Stimulated activated CD8-positive, alpha-beta memory T cell treated with anti-CD3 and anti-CD28 coated beads, Interleukin-4, amount 100 ng/mL, for 48 hours (primary cell): Measurements from ENCODE around the gene IGSF21.

Source experiments
- DNase-seq: peaks from one replicate; pipeline ENCODE4 v3.0.0-alpha.2; 2020

IGSF21 gene

DNA sequence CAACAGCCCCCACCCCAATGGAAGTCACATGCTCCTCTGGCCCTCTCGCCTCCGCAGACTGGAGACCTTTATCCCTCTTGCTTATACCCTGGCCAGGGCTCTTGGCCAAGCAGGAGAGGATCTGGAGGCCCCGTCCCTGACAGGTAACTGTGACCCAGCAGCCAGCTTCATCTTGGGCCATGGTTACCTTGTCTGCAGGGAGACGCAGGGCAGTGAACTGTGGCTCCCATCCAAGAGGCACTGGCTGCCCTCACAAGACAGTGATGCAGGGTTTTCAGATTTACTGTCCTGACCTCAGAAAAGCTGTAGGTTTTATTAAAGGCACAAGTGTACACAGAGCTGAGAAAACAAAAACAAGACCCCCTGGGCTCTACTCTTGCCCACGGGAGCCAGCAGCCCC is 276.5 kb downstream of the IGSF21 start:
- no peak for DNase-seq

DNA sequence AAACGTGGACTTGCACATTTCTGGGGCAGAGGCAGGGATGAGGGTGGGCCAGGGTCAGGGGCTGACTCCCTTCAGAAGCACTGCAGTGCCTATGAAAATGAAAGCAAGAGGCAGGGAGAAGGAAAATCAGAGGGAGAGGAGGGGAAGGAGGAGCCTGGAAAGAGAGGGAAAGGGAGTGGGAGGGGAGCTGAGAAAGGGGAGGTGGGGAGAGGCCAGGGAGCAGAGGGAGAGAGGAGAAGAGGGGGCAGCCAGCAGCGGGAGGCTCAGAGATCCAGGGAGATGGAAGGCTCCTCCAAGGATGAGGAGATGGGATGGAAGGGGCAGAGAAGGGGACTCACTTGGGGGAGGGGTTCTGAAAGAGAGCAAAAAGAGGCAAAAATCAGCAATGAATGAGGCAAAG is 276.9 kb downstream of the IGSF21 start:
- DNase-seq = no peak

DNA sequence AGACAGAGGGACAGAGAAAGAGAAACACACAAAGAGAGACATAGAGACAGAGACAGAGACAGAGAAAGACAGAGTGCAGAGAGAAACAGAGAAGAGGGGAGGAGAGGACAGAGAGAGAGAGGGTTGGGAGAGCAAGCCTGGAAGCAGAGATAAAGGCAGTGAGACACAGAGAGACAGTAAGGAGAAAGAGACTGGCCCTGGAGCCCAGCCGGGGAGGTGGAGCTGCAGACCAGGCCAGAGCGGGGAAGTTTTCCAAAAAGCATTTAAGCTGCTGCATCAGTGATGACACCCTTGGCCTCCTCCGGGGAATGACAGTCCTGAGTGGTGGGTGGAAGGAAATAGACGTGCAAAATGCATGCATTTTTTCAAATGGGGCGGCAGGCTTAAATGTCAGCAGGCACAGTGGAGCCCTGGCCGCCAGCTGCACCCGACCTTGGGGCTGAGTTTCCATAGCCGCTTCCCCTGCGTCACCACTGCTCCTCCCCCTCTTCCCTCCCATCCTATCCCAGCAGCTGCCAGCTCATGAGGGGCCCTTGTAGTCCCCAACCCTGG is 277.7 kb downstream of the IGSF21 start:
- DNase-seq = no peak

DNA sequence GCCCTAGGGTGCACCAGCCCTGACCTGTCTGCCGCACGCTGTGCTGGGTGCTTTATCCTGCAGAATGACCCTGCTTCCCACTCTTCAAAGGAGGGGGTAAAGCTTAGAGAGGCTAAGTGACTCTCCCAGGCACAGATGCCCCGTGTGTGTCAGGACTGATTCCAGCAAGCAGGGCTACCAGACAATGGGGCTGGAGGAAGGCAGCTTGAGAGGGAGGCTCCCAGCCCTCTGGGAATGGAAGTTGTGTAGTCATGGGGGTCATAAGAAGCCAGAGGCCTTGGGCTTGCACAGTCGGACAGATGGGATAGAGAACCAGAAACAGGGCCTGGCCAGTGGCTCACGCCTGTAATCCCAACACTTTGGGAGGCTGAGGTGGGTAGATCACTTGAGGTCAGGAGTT is 279.0 kb downstream of the IGSF21 start:
- DNase-seq = no peak

DNA sequence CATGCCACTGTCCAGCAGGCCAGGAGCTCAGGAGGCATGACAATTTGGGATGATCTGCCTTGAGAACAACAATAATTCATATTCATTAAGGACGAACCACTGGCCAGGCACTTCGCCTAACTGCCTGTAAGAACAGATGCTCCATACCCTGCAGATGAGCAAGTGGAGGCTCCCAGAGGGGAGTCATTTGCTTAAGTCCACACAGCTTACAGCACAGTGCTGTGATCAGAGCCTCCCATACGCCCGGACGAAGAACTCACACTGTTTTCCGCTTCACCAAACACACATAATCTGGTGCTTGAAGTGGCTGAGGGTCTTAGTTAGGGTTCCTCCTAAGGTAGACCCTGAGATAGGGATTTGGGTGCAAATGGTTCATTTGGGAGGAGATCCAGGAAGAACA is 279.7 kb downstream of the IGSF21 start:
- DNase-seq = no peak

DNA sequence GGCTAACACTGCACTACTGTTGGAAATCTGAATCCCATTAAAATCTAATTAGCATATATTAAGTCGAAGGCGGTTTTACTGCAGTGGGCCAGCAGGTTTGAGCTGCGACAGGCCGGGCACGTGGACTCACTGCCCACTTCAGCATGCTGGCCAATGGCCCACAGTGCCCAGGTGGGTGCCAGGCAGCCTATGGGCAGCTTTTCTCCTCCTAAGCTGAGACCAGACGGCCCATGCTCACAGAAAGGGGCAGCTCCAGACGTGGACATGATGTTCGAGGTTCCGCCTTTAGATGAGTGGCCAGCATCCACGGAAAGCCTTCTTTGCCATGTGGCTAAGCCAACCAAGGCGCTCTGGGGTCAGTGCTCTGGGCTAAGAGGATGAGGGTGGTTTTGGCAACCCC is 283.4 kb downstream of the IGSF21 start:
- no peak for DNase-seq

DNA sequence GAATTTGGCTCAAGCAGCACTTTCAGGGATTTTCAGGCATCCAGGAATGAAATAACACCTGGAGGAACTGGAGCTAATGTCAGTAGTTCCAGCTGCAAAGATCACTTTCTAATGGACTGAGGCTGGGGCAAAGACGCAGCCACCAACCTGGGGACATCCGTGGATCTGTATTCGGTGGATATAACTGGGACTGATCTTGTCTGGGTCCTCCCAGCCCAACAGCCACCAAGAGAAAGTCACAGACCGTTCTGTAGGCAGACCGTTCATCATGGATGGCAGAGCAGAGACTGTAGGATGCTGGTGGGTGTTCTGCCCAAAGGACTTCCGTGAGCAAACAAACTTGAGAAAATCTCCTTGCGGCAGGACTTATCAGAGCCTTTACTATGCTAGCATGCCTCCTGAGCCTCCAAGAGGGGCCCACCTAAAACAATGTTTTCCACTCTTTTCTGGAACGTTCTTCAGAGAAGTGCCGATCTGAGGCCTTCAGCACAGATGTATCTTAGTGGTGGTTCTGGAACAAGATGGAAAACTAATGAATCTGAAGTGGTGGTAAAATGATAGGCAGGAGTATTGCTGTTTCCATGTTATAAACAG is 287.1 kb downstream of the IGSF21 start:
- no peak for DNase-seq

DNA sequence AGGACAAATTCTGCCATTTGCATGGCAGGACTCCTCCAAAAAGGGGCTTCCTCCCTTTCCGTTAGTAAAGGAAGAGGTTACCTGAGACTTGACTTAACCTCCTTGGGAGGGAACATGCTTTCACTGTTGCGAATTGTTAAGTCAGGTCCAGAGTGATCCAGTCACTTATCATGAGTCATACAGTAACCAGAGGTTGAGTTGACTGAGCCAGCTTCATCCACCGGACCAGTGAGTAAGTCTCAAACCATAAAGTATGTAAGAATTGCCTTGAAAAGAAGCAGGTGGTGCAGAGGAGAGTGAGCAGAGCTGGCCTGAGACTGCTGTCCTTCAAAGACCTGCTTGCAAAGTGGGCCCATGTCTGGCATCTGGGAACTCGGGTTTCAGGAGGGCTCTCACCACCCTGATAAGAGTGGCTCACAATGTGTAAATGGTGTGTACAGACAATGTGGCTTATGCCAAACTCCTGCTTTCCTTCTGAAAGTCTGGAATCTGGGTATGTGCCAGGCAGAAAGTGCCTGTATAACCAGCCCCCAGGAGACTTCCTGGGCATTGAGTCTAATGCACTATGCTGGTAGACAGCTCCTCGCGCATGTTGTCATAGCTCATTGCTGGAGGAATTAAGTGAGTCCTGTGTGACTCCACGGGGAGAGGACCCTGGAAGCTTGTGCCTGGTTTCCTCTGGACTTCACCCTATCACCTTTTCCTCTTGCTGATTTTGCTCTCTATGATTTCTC is 288.8 kb downstream of the IGSF21 start:
- no peak for DNase-seq

DNA sequence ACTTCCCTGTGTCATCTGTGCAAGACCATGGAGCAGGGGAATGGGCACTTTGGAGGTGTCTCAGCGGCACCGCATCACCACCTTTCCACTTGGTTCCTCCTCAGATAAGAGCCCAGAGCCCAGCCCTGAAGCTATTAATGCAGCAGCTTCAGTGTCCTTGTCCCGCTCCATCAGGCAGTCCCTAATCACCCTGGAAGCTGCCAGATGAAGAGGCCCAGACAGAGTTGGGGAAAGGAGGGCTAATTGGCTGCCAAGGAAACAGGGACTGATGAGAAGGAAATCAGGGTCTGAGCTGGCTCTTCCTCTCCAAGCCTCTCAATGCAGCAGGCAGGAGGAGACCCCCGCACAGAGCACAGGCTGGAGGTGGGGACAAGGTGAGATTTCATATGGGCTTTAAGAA is 290.0 kb downstream of the IGSF21 start:
- no peak for DNase-seq

DNA sequence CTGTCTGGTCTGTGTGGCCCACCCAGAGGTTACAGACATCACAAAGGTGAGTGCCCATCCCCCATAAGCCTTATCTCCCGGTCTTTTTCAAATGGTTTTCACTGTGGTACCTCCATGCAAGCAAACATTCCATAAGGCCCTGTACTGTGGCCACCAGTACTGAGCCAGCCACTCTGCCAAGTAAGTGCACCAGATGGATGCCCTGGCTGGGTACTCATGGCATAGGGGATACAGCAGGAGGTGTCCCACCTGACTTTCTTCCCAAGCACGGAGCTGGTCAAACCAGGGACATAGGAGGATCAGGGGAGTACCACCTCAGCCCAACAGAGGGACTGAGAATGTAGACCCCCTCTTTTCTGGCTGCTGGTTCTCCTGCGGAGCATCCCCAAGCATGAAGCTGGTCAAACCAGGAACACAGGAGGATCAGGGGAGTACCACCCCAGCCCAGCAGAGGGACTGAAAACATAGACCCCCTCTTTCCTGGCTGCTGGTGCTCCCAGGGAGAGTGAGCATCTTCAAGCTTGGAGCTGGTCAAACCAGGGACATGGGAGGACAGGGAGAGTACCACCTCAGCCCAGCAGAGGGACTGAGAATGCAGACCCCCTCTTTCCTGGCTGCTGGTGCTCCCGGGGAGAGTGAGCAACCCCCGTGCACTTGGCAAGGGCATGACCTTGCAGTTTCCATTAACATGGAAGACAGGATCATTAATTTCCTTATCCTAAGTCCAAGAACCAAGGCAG is 291.4 kb downstream of the IGSF21 start:
- no peak for DNase-seq

DNA sequence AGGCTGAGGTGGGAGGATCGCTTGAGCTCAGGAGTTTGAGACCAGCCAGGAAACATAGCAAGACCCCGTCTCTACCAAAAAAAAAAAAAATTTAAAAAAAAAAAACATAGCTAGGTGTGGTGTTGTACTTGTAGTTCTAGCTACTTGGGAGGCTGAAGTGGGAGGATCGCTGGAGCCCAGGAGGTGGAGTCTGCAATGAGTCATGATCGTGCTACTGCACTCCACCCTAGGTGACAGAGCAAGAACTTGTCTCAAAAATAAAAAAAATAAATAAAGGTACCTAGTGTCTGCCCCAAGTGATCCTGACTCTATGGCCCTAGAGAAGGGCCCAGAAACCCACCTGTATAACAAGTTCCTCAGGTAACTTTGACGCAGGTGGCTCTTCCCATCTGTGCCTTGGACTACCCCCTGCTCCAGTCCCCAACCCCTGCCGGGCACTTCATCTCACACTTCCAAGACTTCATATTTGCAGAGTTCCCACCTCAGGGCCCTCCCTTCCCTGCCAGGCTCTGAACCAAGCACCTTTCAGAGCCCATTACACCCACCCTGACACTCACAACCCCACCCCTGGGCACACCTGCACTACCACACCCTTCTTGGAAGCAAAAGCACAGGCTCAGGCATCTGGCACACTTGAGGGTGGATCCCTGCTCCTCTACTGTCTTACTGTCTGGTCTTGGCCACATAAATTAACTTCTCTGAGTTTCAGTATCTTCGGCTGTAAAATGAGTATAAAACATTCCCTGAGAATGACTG is 292.9 kb downstream of the IGSF21 start:
- no peak for DNase-seq

DNA sequence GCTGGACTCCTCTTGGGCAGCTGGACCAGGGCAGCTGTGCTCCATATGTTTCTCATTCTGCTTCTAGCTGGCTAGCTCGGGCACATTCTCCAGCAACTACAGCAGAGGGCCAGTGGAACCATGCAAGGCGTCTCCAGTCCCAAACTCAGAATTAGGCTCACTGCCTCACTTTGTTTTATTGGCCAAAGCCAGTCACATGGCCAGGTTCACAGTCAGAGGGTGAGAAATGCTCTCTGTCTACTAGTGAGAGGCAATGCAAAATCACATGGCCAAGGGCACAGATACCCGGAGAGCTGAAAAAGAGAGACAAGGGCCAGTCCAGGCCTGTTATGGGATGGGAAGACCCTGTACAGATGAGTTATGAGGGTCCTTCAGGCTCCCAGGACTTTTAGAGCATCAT is 294.3 kb downstream of the IGSF21 start:
- DNase-seq = no peak

DNA sequence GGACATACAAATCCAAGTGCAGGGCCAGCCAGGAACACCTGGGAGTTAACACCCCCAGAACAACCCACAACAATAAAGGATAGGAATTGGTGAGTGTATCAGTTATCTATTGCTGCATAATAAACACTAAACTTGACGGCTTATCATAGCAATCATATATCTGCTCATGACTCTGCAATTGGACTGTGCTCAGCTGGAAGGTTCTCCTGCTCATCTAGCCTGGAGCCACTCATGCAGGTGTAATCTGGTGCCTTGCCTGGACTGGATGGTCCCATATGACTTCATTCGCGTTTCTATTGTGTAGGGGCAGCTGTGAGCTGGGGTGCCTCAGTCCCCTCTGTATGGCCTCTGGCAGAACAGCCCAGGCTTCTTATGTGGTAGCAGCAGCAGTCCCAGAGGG is 296.9 kb downstream of the IGSF21 start:
- no peak for DNase-seq

DNA sequence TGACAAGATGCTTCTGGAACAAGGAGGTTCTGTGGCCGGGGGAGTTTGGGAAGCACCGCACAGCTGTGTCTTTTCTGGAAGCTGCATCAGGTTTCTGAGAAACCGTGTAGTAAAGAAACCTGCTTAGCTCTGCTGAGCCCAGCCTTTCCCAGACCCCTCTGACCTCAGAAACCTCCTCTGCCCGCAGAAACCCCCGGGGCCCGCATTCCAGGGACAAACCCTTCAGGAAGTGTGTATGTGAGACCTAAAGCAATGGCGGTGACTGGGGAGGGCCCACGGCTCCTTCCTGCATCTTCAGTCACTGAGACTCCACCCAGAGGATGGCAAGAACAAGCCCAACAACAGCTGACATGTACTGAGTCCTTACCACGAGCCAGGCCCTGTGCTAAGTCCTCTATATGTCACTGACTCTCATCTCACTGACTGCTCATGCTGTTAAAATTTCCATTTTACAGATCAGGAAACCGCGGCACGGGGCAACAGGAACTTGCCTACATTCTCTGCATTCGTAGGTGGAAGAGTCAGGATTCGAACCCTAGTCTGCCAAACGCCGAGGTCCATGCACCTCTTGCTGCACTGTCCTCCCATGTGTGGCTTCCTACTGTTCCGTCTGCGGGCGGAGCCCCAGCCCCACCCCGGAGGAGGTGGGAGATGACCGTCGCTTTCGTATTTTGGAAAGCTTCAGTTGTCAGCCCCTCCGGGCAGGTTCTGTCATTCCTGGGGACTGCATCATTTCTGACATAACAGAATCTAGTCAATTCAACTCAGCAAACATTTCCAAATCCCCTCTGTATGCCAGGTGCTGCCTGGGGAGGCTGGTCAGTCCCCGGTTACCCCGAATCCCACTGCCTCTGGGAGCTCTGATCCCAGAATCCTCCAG is 299.8 kb downstream of the IGSF21 start:
- DNase-seq = no peak

DNA sequence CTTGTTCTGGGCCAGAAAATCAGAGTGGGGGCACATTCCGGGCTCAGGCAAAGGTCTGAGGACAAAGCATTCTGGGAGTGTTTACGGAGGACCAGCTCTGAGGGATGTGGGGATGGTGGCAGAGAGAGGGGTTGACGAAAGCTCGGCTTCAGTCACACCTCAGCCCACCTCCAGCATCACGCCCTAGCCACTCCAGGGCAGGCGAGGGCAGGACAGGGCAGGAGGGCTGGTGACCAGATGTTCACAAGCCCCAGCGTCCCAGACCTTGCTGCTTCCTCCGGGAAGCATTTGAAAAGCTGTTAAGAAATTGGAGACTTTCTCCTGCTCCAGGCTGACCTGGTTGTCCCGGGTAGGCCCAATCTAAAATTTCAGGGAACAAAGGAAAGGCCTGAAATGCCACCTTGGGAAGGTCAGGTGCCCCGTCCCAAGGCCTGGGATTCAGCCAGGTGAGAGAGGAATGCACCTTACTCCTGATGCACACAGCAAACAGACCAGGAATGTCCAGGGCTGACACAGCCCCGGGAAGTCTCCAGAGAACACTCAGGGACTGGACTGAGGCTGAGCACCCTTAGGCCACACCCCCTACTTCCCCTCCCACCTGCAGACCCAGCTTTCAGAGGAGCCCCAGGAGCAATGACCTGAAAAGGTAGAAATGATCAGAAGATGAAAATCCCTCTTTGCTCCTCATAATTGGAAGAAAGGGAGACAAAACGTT is 301.2 kb downstream of the IGSF21 start:
- DNase-seq = no peak

DNA sequence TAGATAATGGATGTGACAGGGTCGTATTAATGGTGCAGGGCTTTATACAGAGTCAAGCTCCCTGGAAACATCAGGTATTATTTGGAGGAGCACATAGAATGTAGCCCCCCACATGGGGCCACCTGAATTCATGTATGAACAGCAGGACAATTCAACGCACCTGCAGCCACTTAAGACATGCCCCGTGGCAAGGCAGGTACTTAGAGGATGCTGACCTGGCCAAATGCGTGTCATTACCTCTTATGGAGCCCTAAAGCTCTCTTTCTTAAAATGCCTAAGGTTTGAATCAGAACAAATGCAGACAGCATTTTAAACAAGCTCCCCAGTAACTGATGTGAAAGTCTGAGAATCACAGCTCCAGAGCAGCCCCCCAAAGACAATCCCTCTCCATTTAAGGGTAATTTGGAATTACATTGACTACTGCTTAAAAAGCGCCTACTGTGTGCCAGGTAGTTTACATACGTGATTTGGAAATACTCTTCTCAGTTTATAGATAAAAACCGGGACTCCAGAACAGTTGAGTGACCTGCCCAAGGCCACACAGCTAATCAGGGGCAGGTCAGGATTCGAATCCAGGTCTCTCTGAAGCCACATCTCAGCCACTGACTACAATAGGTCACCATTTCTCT is 302.1 kb downstream of the IGSF21 start:
- DNase-seq = no peak

DNA sequence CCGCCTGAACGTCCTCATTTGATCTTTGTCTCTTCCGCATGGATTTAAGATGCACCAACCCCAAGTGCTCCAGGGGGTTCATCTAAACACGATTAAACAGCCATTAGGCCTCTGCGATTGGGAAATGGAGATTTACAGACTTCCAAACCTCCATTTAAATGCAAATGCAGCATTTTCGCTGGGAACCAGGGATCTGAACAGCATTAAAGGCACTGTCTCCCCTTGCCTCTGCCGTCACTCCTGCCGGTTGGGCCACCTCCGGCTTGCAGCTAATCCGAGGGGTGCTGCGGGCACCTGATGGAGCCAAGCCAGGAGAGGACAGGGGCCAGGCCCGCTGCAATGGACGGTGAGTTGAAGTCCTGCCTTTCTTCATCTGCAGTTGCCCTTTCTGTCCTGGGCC is 302.8 kb downstream of the IGSF21 start:
- no peak for DNase-seq

DNA sequence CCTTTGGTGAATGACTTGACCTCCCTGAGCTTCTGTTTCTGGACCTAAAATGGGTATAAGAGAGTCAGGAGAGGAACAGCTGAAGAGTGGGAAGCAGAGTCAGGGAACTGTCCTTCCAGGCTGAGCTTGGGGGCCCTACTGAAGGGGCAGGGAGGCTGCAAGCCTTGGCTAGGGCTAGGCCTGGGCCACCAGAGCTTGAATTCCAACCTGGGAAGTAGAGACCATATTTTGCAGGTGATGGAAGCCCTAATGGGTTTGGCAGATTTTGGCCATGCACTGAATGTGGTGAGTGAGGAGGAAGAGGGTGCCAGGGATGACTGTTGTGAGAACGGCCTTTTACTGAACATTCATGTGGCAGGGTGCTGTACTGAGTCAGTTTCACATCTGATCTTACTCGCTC is 303.7 kb downstream of the IGSF21 start:
- no peak for DNase-seq

DNA sequence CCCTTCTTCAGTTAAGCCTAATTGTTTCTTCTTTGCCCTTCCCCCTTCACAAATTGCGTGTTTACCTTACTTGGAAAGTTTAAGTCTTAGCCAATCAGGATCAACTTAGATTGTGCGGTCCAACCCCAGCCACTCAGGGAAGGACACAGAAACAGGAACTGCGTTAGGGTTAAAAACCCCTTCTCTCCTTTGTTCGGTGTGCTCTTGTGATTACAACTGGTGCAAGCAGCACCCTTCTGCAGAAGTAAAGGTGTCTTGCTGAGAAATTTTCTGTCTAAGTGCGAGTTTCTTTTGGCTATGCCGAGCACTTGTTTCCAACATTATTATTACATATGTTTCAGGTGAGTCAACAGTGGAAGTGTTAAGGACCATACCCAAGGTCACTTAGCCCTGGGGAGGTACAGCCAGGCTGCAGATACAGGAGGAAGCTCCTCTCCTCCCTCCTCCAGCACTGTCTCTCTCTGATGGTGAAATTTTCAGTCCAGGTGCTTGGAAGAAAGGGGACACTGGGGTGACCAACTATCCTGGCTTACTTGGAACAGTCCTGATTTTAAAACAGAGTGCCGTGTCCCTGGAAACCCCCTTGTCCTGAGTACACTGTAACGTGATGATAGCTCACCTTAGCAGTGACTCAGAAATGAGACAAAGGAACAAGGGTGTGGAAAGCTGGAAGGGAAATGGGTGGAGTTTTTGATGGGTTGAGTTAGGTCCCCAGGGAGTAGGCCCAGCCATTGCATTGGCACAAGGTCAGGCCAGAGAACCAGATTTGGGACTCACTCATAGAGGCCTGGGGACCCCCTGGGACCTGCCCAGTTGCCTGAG is 304.4 kb downstream of the IGSF21 start:
- no peak for DNase-seq

DNA sequence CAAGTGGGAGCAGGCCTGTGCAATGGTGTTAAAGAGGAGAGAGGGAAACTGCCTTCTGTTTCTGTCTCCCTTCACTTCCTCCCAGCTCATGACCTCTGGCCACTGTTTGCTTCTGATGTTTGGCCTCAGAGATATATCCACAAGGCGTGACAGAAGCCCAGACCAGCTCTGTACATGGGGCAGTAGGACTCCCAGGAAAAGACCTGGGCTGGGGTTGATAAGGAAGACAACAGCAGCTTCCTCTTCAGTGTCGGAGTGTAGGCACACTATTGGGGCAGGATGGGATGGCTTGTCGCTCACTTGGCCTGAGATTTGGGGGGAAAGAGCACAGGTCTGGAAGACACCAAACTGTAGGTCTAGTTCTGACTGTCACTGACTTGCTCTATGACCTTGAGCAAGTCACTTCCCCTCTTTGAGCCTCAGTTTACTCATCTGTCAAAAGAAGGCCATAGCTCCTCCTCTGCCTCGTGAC is 305.3 kb downstream of the IGSF21 start:
- DNase-seq = no peak
